Astrocyte of the spinal cord (primary cell): ENCODE measurements around the gene MAN1A1.
"Not testable (repeated sequence)": the region's sequence is repeated elsewhere in the genome, so short reads cannot be mapped to it uniquely, and the experiment has no call there.

ENCODE experiments used
- DNase-seq: peaks from one replicate; pipeline ENCODE4 v3.0.0; 2011; ENCODE audit warnings: low read depth, low spot score
- H3K4me3 ChIP-seq: 2 replicates; pipeline ENCODE4 v1.5.1; 2011; ENCODE audit warnings: low read depth, mild to moderate bottlenecking, low read length, moderate library complexity
- in situ Hi-C: cut with HindIII; loops from 2 replicates; pipeline ENCODE4 v1.10.0; 2017; ENCODE audit warnings: low sequenced_read_pairs
- TF ChIP-seq, protein P1 (sequence below): IDR thresholded peaks from 2 replicates; pipeline ENCODE4 v1.5.1; 2012; ENCODE audit warnings: low read depth, mild to moderate bottlenecking, low read length, inconsistent platforms

MAN1A1 gene

DNA sequence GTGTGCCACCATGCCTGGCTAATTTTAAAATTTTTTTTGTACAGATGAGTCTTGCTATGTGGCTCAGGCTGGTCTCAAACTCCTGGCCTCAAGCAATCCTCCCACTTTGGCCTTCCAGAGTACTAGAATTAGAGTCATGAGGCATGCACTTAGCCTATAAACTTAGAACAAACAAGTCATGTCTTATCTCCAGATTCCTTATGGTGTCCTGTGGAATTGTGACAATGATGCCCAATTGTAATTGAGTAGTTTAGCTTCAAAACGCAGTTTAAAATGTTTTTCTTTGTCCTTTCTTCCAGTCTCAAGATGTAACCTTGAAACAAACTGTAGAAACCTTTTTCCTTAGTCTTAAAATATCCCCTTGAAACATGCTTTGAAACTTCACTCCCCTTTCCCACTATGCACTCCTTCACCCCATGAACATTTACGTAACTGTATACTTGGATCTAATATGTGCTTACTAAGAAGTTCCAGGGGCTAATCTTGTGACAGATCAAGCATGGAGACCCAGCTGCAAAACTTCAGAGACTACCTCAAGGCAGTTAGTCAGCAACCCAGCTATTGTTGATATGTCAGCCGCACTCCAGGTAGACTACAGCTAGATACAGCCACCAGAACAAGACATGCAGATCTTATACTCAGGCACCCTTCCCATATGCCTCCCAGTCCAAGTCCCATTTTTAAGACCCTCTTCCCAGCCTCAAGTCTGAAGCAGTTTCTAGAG, 46.2 kb downstream of the MAN1A1 start:
- TF ChIP-seq, protein P1, sequence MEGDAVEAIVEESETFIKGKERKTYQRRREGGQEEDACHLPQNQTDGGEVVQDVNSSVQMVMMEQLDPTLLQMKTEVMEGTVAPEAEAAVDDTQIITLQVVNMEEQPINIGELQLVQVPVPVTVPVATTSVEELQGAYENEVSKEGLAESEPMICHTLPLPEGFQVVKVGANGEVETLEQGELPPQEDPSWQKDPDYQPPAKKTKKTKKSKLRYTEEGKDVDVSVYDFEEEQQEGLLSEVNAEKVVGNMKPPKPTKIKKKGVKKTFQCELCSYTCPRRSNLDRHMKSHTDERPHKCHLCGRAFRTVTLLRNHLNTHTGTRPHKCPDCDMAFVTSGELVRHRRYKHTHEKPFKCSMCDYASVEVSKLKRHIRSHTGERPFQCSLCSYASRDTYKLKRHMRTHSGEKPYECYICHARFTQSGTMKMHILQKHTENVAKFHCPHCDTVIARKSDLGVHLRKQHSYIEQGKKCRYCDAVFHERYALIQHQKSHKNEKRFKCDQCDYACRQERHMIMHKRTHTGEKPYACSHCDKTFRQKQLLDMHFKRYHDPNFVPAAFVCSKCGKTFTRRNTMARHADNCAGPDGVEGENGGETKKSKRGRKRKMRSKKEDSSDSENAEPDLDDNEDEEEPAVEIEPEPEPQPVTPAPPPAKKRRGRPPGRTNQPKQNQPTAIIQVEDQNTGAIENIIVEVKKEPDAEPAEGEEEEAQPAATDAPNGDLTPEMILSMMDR = no peak
- DNase-seq = no peak
- in situ Hi-C loops = loop anchor here (25.0 kb wide), 1 partner anchor 166 kb away; no protein-coding TSS in a partner anchor
- no peak overlapping the region for H3K4me3 ChIP-seq

DNA sequence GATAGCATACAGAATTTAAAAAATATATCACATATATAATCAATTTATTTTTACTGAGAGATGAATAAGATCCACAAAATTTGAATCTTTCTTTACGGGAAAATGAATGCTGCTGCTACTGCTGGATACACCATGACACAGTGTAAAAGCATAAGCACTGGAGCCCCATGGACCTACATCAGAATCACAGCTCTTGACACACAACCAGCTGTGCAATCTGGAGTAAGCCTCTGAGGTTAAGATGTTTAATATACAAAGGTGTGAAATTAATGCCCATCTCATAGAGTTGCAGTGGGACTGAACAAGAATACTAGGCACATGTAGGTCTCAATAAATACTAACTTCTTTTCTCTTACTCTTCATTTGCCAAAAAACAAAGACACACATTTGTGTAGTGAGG, 48.1 kb downstream of the MAN1A1 start:
- in situ Hi-C loops = loop anchor here (25.0 kb wide), 1 partner anchor 164 kb away; no protein-coding TSS in a partner anchor

GRCh38 chr6:119299694-119300093, 49.9 kb downstream of the MAN1A1 start:
- in situ Hi-C loops = loop anchor here (25.0 kb wide), 1 partner anchor 162 kb away; no protein-coding TSS in a partner anchor
- no peak for DNase-seq
- TF ChIP-seq, protein P1 = no peak

More for the DNA sequence above, 48.1 kb downstream of the MAN1A1 start:
- TF ChIP-seq, protein P1 = no peak
- H3K4me3 ChIP-seq = no peak overlapping the region
- no peak for DNase-seq

DNA sequence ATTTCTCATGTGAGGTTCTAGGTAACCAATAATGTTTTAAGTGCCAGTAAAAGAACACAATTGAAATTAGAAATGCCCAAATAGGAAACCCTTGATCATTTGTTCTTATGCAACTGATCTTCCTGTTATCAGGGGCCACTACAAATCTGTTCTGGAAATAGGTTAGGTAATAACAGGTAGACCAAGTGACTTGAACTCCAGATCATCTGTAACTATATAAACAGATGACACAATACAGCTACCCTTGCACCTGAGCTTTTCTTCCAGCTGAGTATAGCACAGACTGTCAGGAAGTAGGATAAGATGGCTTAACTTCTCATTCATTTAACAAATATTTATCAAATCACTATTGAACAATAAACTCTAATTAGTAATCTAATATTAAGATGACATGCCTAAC, 52.5 kb downstream of the MAN1A1 start:
- in situ Hi-C loops = no loop called here
- no peak for DNase-seq
- TF ChIP-seq, protein P1 = no peak
- no peak overlapping the region for H3K4me3 ChIP-seq

More at GRCh38 chr6:119299694-119300093, 49.9 kb downstream of the MAN1A1 start:
- no peak overlapping the region for H3K4me3 ChIP-seq

GRCh38 chr6:119296036-119297035, 53.2 kb downstream of the MAN1A1 start:
- in situ Hi-C loops = no loop called here
- TF ChIP-seq, protein P1 = no peak
- no peak for DNase-seq
- H3K4me3 ChIP-seq = no peak overlapping the region

DNA sequence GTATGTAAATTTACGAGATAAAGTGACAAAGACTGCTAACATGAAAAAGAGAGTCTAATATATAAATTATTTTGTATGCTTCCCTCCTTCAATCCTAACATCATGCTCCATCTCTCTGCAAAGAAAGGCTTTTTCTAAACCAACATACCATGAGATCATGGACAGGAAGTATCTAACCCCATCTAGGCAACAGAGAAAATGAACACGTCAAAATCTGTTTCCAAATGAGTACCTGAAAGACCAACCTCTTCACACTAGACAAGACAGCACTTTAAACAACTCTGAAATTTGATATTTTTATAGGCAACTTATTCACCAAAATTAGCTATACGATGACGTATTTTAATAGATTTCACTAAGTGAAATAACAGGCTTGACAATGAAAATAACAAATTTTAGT, 54.6 kb downstream of the MAN1A1 start:
- H3K4me3 ChIP-seq = no peak overlapping the region
- DNase-seq = no peak
- TF ChIP-seq, protein P1 = no peak
- in situ Hi-C loops = no loop called here

- in situ Hi-C loops, DNase-seq, H3K4me3 ChIP-seq: not testable (repeated sequence)
Measured at GRCh38 chr6:119291060-119291459, 58.5 kb downstream of the MAN1A1 start.
